ENCODE measurements around the gene CAMTA1.
A peak's percentile ranks its signal among the peaks of the same experiment; 100 is the strongest.

The CAMTA1 gene

GRCh38 chr1:7477593-7477992 lies 692.3 kb downstream of the CAMTA1 start:
- DNase-seq (ENCODE audit: low spot score), result no peak

- no peak for DNase-seq (ENCODE audit: low spot score)
These were observed 693.0 kb downstream of the CAMTA1 start for GRCh38 chr1:7478142-7478790.

GRCh38 chr1:7478809-7479499 lies 693.7 kb downstream of the CAMTA1 start:
- peak; percentile 33 for DNase-seq (ENCODE audit: low spot score)

GRCh38 chr1:7479571-7479970 lies 694.3 kb downstream of the CAMTA1 start:
- DNase-seq (ENCODE audit: low spot score), result no peak

GRCh38 chr1:7481194-7481593 lies 695.9 kb downstream of the CAMTA1 start:
- DNase-seq (ENCODE audit: low spot score), result no peak

GRCh38 chr1:7482077-7482476 lies 696.8 kb downstream of the CAMTA1 start:
- DNase-seq (ENCODE audit: low spot score), result no peak

- DNase-seq (ENCODE audit: low spot score), result no peak
These were observed 697.7 kb downstream of the CAMTA1 start for GRCh38 chr1:7482772-7483495.

- no peak for DNase-seq (ENCODE audit: low spot score)
These were observed 698.6 kb downstream of the CAMTA1 start for GRCh38 chr1:7483634-7484383.

- no peak for DNase-seq (ENCODE audit: low spot score)
These were observed 700.0 kb downstream of the CAMTA1 start for GRCh38 chr1:7485086-7485780.

GRCh38 chr1:7485826-7486225 lies 700.6 kb downstream of the CAMTA1 start:
- no peak for DNase-seq (ENCODE audit: low spot score)

- no peak for DNase-seq (ENCODE audit: low spot score)
These were observed 702.7 kb downstream of the CAMTA1 start for GRCh38 chr1:7487766-7488474.

- no peak for DNase-seq (ENCODE audit: low spot score)
These were observed 703.2 kb downstream of the CAMTA1 start for GRCh38 chr1:7488475-7488842.

- DNase-seq (ENCODE audit: low spot score), result no peak
These were observed 704.3 kb downstream of the CAMTA1 start for GRCh38 chr1:7489586-7489985.

- no peak for DNase-seq (ENCODE audit: low spot score)
These were observed 705.3 kb downstream of the CAMTA1 start for GRCh38 chr1:7490576-7490975.

- DNase-seq (ENCODE audit: low spot score), result no peak
These were observed 706.0 kb downstream of the CAMTA1 start for GRCh38 chr1:7491109-7491817.

GRCh38 chr1:7491818-7492173 lies 706.5 kb downstream of the CAMTA1 start:
- no peak for DNase-seq (ENCODE audit: low spot score)

GRCh38 chr1:7493711-7494454 lies 708.6 kb downstream of the CAMTA1 start:
- DNase-seq (ENCODE audit: low spot score), result no peak

- DNase-seq (ENCODE audit: low spot score), result no peak
These were observed 710.7 kb downstream of the CAMTA1 start for GRCh38 chr1:7495962-7496361.

GRCh38 chr1:7497107-7497637 lies 711.9 kb downstream of the CAMTA1 start:
- no peak for DNase-seq (ENCODE audit: low spot score)

Data from RKO (cell line).